ENCODE data around the gene PRUNE2. TPM values are rescaled to one million over a fixed set of nuclear protein-coding genes. Genes with fewer than 3 reads are reported as not detected.
A peak's percentile ranks its signal among the peaks of the same experiment; 100 is the strongest.

The PRUNE2 gene
- total RNA-seq, 4 donors from 2014 or later: 3.6 to 16.2 (median 6.4) TPM

- no peak for TF ChIP-seq CTCF (IDR thresholded peaks at IDR 0.05)
- no peak for TF ChIP-seq POLR2A (IDR thresholded peaks at IDR 0.05)
- no peak for TF ChIP-seq POLR2AphosphoS5 (IDR thresholded peaks at IDR 0.05)
- no peak for TF ChIP-seq EP300 (IDR thresholded peaks at IDR 0.05)
- no peaks in the 10 kb centered on the region for H3K27me3 ChIP-seq
- H3K36me3 ChIP-seq: no peaks in the 10 kb centered on the region
- no peaks in the 10 kb centered on the region for H3K9me3 ChIP-seq
- WGBS: 94% methylated on average over 1 of the region's 1 CpG
- DNase-seq (ENCODE audit: low spot score in 2 of 2): no peak
- peaks cover under 1% of the 10 kb centered on the region for H3K4me1 ChIP-seq
- H3K4me3 ChIP-seq: no peak overlapping the region
- no peak overlapping the region for H3K27ac ChIP-seq
Measured at GRCh38 chr9:76911971-76912370, 6.1 kb upstream of the PRUNE2 start.

GRCh38 chr9:76910861-76911260 is 4.9 kb upstream of the PRUNE2 start:
- no peak overlapping the region for H3K27ac ChIP-seq
- H3K9me3 ChIP-seq: no peaks in the 10 kb centered on the region
- DNase-seq (ENCODE audit: low spot score in 2 of 2): no peak
- 84% methylated on average over 3 of the region's 3 CpGs for WGBS
- H3K4me1 ChIP-seq: peaks cover 6% of the 10 kb centered on the region
- no peak overlapping the region for H3K4me3 ChIP-seq
- no peak for TF ChIP-seq EP300 (IDR thresholded peaks at IDR 0.05)
- TF ChIP-seq POLR2AphosphoS5 (IDR thresholded peaks at IDR 0.05): no peak
- TF ChIP-seq CTCF (IDR thresholded peaks at IDR 0.05): no peak
- no peak for TF ChIP-seq POLR2A (IDR thresholded peaks at IDR 0.05)
- peaks cover 6% of the 10 kb centered on the region for H3K27me3 ChIP-seq
- H3K36me3 ChIP-seq: no peaks in the 10 kb centered on the region

GRCh38 chr9:76906647-76906975 is 697 bp upstream of the PRUNE2 start:
- Histone ChIP-seq H3K4me3 (peak overlapping the region; percentile 47), H3K27ac (no peak overlapping the region), H3K9me3 (no peaks in the 10 kb centered on the region), H3K27me3 (peaks cover 7% of the 10 kb centered on the region), H3K36me3 (no peaks in the 10 kb centered on the region), H3K4me1 (peaks cover 18% of the 10 kb centered on the region)
- no peak for DNase-seq (ENCODE audit: low spot score in 2 of 2)
- TF ChIP-seq POLR2A (IDR thresholded peaks at IDR 0.05) (no peak), POLR2AphosphoS5 (IDR thresholded peaks at IDR 0.05) (no peak), CTCF (IDR thresholded peaks at IDR 0.05) (no peak), EP300 (IDR thresholded peaks at IDR 0.05) (no peak)
- WGBS: 6% methylated on average over 5 of the region's 5 CpGs

GRCh38 chr9:76904661-76905457 is 1.1 kb downstream of the PRUNE2 start:
- TF ChIP-seq POLR2AphosphoS5 (IDR thresholded peaks at IDR 0.05) (no peak), CTCF (IDR thresholded peaks at IDR 0.05) (no peak), POLR2A (IDR thresholded peaks at IDR 0.05) (no peak), EP300 (IDR thresholded peaks at IDR 0.05) (no peak)
- 46% methylated on average over 8 of the region's 8 CpGs for whole genome bisulfite sequencing
- Histone ChIP-seq H3K36me3 (no peaks in the 10 kb centered on the region), H3K9me3 (no peaks in the 10 kb centered on the region), H3K27ac (no peak overlapping the region), H3K4me3 (peak overlapping the region; percentile 47), H3K4me1 (peaks cover 18% of the 10 kb centered on the region), H3K27me3 (peaks cover 10% of the 10 kb centered on the region)
- no peak for DNase-seq (ENCODE audit: low spot score in 2 of 2)

GRCh38 chr9:76902395-76902794 is 3.5 kb downstream of the PRUNE2 start:
- Histone ChIP-seq H3K27ac (no peak overlapping the region), H3K4me3 (no peak overlapping the region), H3K36me3 (no peaks in the 10 kb centered on the region), H3K4me1 (peaks cover 18% of the 10 kb centered on the region), H3K9me3 (no peaks in the 10 kb centered on the region), H3K27me3 (peaks cover 15% of the 10 kb centered on the region)
- WGBS: 61% methylated on average over 6 of the region's 6 CpGs
- TF ChIP-seq CTCF (IDR thresholded peaks at IDR 0.05) (no peak), POLR2A (IDR thresholded peaks at IDR 0.05) (no peak), EP300 (IDR thresholded peaks at IDR 0.05) (no peak), POLR2AphosphoS5 (IDR thresholded peaks at IDR 0.05) (no peak)
- no peak for DNase-seq (ENCODE audit: low spot score in 2 of 2)
